ENCODE data around the gene USP13.
"Not testable (repeated sequence)": the region's sequence is repeated elsewhere in the genome, so short reads cannot be mapped to it uniquely, and the experiment has no call there.

USP13 gene, protein sequence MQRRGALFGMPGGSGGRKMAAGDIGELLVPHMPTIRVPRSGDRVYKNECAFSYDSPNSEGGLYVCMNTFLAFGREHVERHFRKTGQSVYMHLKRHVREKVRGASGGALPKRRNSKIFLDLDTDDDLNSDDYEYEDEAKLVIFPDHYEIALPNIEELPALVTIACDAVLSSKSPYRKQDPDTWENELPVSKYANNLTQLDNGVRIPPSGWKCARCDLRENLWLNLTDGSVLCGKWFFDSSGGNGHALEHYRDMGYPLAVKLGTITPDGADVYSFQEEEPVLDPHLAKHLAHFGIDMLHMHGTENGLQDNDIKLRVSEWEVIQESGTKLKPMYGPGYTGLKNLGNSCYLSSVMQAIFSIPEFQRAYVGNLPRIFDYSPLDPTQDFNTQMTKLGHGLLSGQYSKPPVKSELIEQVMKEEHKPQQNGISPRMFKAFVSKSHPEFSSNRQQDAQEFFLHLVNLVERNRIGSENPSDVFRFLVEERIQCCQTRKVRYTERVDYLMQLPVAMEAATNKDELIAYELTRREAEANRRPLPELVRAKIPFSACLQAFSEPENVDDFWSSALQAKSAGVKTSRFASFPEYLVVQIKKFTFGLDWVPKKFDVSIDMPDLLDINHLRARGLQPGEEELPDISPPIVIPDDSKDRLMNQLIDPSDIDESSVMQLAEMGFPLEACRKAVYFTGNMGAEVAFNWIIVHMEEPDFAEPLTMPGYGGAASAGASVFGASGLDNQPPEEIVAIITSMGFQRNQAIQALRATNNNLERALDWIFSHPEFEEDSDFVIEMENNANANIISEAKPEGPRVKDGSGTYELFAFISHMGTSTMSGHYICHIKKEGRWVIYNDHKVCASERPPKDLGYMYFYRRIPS

DNA sequence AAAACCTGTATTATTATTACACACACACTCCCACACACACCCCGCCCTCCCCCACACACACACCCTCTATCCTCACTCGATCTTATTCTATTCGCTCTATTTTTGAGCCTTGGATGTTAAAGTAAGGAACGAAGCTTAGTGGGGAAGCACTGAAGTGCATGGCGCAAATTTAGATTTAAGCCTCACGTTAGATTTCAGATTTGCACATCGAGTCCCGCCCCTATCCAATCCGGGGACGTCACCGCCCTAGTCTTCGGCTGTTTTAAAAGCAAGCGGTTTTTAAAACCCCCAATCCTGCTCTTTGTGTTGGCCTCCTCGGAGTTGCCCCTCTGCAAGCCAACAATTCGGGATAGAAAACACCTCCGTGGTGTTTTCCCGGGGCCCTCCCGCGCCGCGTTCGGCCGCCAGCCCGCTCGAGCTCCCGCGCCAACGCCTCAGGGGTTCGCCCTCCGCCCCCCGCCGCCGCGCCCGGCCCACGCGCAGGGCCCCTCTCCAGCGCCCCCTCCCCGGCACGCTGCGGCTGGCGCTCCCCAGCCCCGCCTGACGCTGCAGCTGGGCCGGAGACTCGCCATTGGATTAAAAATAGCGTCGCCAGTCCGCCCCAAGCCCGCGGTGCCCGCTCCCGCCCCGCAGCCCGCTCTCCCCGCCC lies at the start of gene USP13:
Gene USP13 (plus strand): TSS at position 594 of the 649 bp plus-strand sequence. CDS start 186 bp downstream, outside the sequence.
- peak in 1 of 2 experiments; percentile 54 for DNase-seq

DNA sequence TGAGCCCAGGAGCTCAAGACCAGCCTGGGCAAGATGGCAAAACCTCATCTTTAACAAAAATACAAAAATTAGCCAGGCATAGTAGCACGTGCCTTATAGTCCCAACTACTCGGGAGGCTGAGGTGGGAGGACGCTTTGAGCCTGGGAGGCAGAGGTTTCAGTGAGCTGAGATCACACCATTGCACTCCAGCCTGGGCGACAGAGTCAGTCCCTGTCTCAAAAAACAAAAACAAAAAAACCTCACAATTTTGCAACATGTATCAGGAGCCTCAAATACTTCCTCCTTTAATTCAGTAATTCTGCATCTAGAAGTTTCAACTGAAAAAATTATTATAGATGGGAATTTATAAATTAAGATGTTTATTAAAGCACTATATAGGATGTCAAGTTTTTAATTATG lies 49.5 kb upstream of the USP13 start:
- DNase-seq, result no peak

DNA sequence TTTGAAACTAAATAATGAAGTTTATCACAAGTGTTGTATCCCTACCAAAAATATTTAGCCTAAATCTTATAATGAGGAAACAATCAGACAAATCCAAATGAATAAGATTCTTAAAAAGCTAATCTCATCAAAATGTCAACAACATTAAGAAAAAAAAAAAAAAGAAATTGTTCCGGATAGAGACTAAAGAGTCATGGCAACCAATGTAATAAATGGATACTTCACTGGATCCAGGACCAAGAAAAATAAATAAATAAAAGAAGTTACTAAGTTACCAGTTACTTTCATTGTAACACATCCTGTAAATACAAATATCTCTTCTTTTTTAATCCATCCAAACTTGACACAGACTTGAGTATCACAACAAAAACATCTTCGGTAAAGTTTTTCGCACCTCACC lies 49.0 kb upstream of the USP13 start:
- no peak for DNase-seq

DNA sequence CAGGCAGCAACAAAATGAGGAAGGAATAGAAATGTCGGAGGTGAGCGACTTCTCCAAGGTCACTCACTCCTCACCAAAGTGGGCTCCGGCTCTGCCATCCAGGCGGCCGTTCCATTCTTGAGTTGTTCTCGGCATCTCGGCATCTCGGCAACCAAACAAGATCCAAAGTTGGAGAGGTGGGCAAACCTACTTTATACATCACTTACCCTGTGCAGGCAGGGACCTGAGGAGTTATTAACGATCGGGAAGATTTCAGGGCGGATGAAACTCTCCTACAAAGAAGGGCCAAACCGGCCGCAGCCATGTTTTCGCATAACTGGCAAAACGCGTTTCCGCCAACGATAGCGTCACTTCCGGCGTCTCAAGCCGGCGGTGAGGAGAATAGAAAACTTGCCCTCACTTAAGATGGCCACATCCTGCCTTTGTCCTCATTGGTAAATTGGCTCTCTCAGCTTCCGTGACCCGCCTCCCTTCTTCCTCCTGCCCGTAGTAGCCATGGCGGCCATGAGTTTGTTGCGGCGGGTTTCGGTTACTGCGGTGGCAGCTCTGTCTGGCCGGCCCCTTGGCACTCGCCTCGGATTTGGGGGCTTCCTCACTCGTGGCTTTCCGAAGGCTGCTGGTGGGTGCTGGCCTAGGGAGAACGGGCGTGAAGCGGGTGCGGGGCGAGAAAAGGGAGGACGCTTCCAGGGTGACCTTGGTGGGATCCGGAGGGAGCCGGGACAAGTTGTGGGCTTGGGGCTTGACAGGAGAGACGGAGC lies 48.3 kb upstream of the USP13 start, which contains the start of the genes MRPL47 and NDUFB5:
Gene MRPL47 (minus strand): TSS at position 318 of the 758 bp plus-strand sequence. CDS start 14 bp downstream, at position 304.
Gene NDUFB5 (plus strand): TSS at position 474 of the 758 bp plus-strand sequence. CDS start 22 bp downstream, at position 496.
- DNase-seq, result peak; percentile 81 to 91

DNA sequence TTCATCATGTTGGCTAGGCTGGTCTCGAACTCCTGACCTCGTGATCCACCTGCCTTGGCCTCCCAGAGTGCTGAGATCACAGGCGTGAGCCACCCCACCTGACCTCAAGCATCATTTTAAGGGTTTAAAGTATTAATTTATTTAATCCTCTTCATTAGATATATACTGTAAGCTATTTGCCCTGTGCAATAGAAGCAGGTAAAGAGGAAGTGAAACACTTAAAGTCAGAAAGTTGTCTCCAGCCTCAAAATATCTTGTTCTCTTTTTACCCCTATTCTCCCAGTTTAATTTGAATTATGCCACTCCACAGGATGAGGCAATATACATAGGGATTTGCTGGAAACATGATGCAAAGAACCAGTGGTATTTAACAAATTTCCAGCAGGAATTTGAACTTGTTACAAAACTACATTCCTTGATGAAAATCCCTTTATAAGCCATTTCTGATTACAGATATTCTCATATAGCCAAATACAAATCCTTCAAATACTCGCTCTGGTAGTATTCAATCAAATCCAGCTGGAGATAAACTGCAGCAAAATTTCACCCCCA lies 46.2 kb upstream of the USP13 start:
- DNase-seq, result no peak

DNA sequence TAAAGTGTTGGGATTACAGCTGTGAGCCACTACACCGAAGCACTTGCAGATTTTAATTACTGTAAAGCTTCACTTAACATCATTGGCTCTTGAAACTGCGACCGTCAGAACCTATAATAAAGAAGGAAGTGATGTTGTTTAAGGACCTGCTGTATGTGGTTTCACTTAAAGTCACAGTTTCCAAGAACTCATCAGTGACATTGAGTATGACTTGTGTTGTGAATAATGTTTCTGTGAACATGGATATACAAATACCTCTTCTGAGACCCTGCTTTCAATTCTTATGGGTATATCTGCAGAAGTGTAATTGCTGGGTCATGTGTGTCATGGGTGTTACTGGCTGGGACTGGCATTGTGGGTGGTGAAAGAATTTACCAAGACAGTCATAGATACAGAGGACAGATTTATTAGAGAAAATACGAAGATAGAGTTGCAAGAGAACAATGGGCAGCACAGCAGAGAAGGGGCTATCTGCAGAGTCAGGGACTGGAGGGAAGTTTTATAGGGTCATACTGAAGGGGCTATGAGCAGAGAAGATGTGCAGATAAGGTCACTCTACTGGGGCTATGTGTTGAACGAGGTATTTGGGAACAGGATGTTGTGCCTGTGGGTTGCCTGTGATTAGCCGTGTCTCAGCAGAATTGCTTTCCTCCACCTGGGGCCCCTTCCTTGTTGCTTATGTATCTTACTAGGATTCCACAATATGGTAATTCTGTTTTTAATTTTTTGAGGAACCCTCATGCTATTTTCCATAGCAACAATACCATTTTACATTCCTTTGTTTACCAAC lies 43.7 kb upstream of the USP13 start:
- peak in 1 of 2 experiments; percentile 1 for DNase-seq

DNA sequence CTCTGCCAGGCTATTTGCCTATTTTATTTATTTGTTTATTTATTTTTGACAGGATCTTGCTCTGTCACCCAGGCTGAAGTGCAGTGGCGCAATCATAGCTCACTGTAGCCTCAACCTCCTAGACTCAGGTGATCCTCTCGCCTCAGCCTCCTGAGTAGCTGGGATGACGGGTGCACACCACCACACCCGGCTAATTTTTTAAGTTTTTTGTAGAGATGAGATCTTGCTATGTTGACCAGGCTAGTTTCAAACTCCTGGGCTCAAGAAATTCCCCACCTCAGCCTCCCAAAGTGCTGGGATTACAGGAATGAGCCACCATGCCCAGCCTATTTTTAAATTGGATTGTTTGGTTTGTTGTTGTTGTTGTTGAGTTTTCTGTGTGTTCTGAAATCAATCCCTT lies 42.8 kb upstream of the USP13 start:
- DNase-seq, result no peak

DNA sequence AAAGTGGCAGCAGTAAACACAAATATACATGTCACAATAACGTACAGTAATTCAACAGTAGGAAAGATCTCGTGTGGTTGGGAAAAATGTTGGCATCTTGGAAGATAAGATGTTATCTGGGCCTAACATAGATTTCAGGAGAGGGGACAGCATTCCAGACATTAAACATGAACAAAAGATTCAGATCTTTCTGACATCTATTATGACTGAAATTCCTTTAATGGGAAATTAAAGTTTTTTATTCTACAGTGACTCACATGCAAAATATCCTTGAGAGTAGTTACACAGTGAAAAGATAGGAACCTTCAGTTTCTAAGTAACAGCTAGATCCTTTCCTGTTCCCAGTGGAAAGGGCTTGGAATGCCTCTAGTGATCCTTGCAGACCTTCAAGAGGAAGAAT lies 39.0 kb upstream of the USP13 start:
- no peak for DNase-seq

DNA sequence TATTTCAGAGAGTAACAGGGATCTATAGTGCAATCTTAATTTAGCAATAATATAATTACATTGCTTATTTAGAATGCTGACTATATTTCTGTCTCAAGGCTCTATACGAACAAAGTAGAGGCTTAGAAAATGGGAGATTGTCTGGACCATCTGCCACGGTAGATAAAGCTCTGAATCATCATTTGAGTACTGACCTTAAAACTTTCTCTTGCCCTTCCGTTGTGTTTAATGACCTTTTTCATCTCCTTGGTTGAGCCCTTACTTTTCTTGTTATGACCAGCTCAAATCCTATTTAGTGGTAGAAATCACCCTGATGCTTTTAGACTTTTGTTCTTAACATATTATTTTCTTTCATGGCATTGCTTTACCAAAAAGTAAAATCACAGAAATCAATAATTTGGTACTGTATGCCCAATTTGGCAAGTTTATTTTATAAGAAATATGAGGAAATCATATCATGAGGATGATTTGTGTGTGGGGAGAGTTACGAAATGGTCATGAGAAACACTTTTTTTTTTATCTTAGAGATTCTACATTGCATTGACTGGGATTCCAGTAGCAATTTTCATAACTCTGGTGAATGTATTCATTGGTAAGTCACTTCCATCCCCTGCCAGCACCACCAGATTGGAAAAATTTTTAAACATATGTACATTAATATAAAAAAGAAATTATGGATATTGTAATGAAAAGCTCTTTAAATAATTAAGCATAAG lies 37.2 kb upstream of the USP13 start:
- no peak for DNase-seq

DNA sequence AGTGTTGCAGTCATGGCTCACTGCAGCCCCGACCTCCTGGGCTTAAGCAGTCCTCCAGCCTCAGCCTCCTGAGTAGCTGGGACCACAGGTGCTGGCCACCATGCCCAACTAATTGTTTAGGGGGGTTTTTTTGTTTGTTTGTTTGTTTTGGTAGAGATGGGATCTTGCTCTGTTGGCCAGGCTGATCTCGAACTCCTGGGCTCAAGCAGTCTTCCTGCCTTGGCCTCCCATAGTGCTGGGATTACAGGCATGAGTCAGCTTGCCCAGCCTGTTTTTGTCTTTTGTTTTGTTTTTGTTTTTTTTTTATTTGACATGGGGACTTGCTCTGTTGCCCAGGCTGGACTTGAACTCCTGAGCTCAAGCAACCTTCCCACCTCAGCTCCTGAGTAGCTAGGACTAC lies 30.8 kb upstream of the USP13 start:
- DNase-seq, result no peak

DNA sequence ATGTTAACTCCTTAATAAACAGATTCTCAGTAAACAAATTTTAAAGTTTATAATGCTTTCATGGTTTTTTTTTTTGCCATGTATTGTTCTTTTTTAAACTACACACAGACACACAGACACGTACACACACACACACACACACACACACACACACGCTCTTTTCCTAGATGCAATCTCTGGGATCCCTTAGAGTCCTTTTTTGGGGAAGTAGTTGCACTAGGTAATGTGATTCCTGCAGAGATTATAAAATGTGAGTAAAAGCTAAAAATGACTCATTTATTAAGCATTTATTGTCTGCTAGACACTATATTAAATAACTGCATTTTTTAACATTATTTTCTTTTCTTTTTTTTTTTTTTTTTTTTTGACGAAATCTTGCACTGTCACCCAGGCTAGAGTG lies 28.4 kb upstream of the USP13 start:
- DNase-seq, result no peak

DNA sequence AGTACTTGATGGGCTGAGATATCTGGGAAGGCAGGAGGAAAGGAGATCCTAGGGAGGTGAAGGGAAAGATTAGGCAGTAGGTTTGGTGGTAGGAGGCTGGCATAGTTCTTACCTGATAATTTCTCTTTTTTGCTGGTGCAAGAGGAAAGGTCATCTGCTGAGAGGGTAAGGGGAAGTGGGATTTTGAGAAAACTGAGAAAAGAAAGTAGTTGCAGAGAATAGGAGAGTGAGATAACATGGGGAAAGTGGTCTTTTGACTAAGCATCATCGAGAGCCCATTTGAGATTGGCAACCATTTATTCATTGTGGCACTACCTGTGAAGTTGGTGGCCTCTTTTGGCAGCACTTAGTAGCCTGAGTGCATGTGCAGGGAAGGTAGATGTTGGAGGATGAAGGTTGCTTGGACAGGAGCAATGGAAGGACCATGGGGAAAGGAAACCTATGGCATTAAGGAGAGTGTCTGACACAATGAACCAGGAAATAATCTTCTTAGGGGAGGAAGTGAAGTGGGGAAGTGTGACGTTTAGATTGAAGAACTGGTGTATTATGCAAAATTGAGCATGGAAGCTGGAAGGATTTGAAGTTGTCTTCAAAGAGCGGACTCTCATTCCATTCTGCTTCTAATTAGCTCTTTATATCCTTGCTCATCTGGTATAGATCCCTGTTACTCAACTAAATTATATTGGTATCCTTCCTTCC lies 21.9 kb upstream of the USP13 start:
- no peak for DNase-seq

DNA sequence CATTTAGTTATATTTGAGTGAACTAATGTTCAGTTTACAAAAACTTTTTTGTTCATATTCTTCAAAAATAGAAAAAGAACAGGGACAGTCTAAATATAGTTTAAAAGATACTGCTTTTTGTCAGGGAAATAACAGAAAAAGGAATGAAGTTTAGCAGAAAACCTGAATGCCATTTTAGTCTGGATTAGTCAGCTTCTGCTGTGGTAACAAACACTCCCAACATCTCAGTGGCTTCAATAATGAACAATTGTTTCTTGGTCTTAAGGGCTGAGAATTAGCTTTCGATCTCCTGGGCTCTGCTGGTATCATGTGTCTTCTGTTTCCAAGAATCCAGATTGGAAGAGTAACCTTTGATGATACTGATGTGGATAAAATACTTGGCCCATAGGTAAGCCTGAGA lies 12.4 kb upstream of the USP13 start:
- DNase-seq, result no peak

DNA sequence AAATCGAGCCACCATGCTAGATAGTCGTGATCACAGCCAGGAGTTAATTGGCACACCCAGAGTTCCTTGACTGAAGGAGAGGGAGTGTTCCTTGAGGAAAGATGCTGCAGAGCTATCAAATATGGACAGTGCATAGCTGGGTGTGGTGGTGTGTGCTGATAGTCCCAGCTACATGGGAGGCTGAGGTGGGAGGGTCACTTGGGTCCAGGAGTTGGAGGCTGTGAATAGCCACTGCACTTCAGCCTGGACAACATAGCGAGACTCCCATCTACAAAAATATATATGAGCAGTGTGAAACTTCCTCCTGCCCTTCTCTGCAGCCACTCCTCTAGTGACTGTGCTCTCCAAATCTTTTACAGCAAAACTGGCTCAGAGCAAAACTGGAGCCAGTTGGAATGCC lies 10.0 kb upstream of the USP13 start:
- DNase-seq, result no peak

DNA sequence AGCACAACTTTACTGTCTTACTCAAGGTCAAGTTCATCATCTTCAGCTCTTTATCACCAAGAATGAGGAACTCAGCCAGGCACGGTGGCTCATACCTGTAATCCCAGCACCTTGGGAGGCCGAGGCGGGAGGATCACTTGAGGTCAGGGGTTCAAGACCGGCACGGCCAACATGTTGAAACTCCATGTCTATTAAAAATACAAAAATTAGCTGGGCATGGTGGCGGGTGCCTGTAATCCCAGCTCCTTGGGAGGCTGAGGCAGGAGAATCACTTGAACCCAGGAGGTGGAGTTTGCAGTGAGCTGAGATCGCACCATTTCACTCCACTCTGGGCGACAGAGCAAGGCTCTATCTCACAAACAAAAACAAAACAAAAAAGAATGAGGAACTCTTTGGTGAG lies 9.0 kb upstream of the USP13 start:
- not testable (repeated sequence) for DNase-seq

DNA sequence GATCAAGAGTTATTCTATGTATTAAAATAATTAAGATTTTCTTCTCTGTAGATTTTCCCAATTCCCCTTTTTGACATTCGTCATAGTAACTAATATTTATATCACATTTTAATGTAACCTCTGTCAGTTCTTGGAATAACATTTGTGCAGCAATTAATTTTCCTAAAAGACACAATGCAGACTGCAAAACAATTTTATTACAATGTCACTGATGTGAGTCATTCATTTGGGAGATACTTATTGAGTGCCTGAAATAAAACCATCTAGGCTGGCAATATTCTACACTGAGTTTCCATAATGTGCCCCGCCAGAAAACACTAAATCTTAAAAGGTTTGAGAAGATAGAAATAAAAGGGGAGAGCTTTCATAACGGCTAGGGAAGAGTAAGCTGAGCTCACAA lies 6.7 kb upstream of the USP13 start:
- DNase-seq, result no peak

DNA sequence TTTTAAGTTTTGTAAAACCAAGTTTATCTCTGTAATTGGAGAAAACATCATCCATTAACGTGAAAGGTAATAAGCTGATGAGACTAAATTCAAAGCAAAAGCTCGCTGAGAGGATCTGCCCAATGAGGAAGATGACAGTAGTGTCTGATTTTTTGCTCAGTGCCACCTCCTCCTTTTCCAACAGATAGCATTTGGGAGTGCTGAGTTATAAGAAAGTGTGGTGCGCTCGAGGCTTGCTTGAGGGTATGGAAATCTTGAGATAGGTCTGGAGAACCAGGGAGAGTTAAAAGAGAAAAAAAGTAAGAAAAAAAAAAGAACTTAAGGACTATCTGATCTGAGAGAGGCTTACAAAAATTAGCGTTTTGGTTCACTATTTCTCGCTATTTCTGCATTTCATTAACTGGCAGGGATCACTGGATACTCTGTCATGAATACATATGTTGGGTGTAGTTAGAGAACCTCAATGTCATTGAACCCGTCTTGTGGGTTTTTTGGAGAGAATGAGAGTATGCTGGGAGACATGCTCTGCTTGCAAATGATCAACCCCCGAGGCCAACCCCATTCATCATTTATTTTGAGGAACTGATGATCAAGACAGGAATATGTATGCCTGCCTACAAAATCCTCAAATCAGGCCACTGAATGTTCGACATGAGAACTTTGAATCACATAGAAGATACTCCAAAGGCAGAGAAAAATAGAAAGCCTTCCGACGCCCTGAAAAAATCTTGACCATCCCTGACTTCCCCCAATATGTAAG lies 973 bp upstream of the USP13 start:
- no peak for DNase-seq

DNA sequence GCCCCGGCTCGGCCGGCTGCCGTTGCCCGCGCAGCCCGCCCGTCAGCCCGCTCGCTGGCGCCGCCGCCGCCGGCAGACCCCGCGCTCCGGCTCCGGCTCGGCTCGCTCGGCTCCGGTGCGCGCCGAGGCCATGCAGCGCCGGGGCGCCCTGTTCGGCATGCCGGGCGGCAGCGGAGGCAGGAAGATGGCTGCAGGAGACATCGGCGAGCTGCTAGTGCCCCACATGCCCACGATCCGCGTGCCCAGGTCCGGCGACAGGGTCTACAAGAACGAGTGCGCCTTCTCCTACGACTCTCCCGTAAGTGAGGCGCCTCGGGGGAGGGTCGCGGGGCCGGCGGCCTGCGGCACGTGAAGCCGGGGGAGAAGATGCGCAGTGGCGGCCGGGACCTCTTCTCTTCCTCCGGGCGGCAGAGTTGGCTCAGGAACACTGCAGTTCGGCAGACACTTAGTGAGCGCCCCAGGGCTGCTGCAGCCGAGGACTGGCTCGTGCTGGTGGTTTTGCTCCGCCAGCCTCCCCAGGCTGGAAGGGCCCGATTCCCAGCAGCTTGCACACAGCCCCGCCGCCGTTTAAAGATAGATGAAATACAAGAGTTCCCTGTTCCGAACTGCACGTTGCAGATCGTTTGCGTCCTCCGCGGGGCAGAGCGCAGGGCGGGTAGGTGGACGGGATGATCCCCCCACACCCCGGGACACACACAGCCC lies 407 bp downstream of the USP13 start:
- DNase-seq, result peak; percentile 59 to 64

All from stimulated activated CD4-positive, alpha-beta T cell treated with anti-CD3 and anti-CD28 coated beads, Interleukin-4, amount 100 ng/mL, for 4 hours (primary cell).